ENCODE measurements around the gene DAGLA. TPM values are rescaled to one million over a fixed set of nuclear protein-coding genes. Genes with fewer than 3 reads are reported as not detected.

Gene DAGLA
- total RNA-seq, 1 donor from 2014 or later, result 6.0 TPM

DNA sequence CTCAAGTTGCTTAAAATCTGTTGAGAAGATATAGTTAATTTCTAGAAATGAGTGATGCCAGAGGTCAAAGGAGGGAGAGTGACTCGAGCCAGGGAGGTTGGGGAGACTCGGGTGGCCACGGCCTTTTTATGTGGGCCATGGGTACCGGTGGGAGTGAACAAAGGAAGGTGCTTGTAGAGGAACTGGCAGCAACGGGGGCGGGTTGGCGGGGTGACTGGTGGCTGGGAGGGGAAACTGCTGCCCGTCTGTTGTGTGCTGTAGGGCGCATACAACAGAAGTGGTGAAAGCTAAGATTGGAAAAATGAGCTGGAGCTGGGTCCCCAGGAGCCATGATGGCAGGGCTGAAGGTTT, 5.4 kb downstream of the DAGLA start:
- TF ChIP-seq, protein P1, sequence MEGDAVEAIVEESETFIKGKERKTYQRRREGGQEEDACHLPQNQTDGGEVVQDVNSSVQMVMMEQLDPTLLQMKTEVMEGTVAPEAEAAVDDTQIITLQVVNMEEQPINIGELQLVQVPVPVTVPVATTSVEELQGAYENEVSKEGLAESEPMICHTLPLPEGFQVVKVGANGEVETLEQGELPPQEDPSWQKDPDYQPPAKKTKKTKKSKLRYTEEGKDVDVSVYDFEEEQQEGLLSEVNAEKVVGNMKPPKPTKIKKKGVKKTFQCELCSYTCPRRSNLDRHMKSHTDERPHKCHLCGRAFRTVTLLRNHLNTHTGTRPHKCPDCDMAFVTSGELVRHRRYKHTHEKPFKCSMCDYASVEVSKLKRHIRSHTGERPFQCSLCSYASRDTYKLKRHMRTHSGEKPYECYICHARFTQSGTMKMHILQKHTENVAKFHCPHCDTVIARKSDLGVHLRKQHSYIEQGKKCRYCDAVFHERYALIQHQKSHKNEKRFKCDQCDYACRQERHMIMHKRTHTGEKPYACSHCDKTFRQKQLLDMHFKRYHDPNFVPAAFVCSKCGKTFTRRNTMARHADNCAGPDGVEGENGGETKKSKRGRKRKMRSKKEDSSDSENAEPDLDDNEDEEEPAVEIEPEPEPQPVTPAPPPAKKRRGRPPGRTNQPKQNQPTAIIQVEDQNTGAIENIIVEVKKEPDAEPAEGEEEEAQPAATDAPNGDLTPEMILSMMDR (IDR thresholded peaks at IDR 0.05), result no peak
- Histone ChIP-seq H3K27ac (no peak overlapping the region), H3K4me3 (no peak overlapping the region), H3K36me3 (no peaks in the 10 kb centered on the region), H3K4me1 (peaks cover 23% of the 10 kb centered on the region), H3K9me3 (no peaks in the 10 kb centered on the region), H3K27me3 (peaks cover 14% of the 10 kb centered on the region)
- peak; percentile 77 for DNase-seq
- intact Hi-C loops (cut with DNase I), result no loop called here
- ATAC-seq, result peak; percentile 4

DNA sequence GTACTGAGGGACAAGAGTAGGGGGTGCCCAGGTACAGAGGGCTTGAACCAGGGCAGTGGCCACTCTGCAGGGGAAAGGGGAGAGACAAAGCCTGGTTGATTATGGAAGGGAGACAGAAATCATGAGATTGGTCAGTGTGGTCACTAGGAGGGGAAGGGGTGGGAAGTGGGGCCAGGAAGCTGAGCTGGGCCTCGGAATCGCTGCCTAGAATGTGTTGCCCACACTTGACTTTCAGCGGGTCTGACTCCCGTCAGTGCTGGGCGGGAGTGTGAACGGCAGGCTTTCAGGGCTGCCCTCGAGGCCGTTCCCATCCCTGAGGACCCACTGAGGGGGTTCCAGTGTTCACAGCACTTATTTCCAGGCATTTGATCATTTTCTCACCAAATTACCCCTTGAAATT, 5.9 kb downstream of the DAGLA start:
- intact Hi-C loops (cut with DNase I), result no loop called here
- no peak overlapping the region for H3K27ac ChIP-seq
- H3K36me3 ChIP-seq, result no peaks in the 10 kb centered on the region
- TF ChIP-seq, protein P1 (IDR thresholded peaks at IDR 0.05), result no peak
- no peak for ATAC-seq
- peaks cover 23% of the 10 kb centered on the region for H3K4me1 ChIP-seq
- DNase-seq, result no peak
- H3K9me3 ChIP-seq, result no peaks in the 10 kb centered on the region
- no peak overlapping the region for H3K4me3 ChIP-seq
- peaks cover 14% of the 10 kb centered on the region for H3K27me3 ChIP-seq

DNA sequence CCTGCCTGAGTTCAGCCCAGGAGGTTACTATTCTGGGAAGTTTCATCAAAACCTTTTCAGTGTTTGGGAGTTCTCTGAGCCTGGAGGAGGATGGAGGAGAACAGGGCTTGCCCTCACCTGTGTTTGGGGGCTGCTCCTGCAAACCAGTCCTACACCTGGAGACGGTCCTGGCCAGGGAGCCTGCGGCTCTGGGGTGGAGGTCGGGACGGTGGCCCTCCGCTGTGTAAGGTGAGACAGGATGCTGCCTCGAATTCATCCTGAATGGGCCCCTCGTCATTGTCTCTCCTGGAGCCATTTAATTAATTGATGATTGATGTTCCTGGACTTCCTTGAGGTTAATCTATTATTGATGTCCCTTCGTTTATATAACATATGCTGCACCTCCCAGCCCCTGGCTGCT, 6.3 kb downstream of the DAGLA start:
- H3K27me3 ChIP-seq, result peaks cover 14% of the 10 kb centered on the region
- H3K4me1 ChIP-seq, result peaks cover 23% of the 10 kb centered on the region
- ATAC-seq (no peak), DNase-seq (no peak)
- no peak overlapping the region for H3K4me3 ChIP-seq
- H3K27ac ChIP-seq, result no peak overlapping the region
- intact Hi-C loops (cut with DNase I), result no loop called here
- H3K9me3 ChIP-seq, result no peaks in the 10 kb centered on the region
- H3K36me3 ChIP-seq, result no peaks in the 10 kb centered on the region
- TF ChIP-seq, protein P1 (IDR thresholded peaks at IDR 0.05), result no peak

DNA sequence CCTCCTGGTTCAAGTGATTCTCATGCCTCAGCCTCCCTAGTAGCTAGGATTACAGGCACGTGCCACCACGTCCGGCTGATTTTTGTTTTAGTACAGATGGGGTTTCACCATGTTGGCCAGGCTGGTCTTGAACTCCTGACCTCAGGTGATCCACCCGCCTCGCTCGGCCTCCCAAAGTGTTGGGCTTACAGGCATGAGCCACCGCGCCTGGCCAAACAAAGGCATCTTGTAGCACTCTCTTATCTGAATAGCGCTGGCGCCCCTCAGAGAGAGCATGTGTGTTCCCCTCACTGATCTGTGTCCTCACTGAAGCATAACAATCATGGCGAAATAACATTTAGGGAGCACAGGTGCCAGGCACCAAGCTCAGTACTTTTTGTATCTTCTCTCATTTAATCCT, 7.2 kb downstream of the DAGLA start:
- intact Hi-C loops (cut with DNase I), result no loop called here
- Histone ChIP-seq H3K9me3 (no peaks in the 10 kb centered on the region), H3K36me3 (no peaks in the 10 kb centered on the region), H3K4me1 (peaks cover 19% of the 10 kb centered on the region), H3K27ac (no peak overlapping the region), H3K27me3 (peaks cover 14% of the 10 kb centered on the region), H3K4me3 (no peak overlapping the region)
- TF ChIP-seq, protein P1 (IDR thresholded peaks at IDR 0.05), result no peak
- ATAC-seq (no peak), DNase-seq (no peak)

DNA sequence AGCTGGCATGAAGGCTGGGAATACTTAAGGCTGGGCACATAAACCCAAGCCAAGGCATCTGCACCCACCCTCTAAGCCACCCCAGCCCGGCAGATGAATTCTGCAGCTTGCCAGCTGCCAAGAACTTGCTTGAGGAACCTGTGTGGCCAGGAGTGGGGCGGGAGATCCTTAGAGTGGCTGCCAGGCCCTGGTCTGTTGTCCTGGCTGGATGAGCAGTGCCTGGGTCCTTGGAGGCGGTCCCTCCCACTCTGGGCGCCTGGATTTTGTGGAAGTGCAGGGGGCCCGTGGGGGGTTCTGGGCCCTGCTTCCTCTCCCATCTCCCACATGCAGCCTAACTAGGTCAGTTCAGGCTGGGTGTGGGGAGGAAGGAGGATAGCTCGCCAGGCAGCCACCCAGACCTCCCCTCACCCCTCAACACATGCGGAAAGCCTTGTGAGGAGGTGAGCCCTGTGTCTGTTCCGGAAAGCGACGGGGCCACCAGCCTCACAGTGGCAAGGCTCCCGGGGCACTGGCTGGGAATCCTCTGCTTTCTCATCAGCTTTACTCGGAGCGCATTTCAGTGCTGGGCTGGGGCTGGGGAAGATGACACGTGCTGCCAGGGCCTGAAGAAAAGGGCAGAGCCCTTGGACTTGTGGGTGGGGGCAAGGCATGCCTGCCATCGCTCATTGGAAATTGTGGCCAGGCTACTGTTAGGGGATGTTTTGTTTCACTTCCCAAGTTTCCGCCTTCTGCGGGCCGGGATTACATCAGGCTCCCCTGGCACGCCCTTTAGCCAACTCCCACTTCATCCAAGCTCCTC, 8.4 kb downstream of the DAGLA start:
- Histone ChIP-seq H3K4me3 (no peak overlapping the region), H3K27me3 (peaks cover 14% of the 10 kb centered on the region), H3K27ac (peak overlapping the region; percentile 61), H3K36me3 (no peaks in the 10 kb centered on the region), H3K9me3 (no peaks in the 10 kb centered on the region), H3K4me1 (peaks cover 18% of the 10 kb centered on the region)
- DNase-seq, result peak; percentile 81
- TF ChIP-seq, protein P1 (IDR thresholded peaks at IDR 0.05), result no peak
- peak; percentile 86 for ATAC-seq
- intact Hi-C loops (cut with DNase I), result no loop called here

DNA sequence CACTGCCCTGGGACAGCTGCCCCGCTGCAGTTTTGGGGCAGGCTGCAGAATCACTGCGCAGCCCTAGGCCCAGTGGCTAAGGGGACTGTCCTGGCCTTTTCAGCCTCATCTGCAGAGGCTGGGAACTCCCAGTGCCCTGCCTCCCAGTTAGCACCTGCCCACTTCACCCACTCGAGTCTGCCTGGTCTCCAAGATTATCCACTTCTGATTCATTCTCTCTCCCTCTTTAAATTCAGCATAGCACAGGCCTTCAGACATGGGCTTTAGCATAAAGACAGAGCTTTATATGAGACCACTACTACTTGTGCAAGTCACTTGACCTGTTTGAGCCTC, 8.9 kb downstream of the DAGLA start:
- H3K36me3 ChIP-seq, result no peaks in the 10 kb centered on the region
- peaks cover 13% of the 10 kb centered on the region for H3K4me1 ChIP-seq
- peak overlapping the region; percentile 61 for H3K27ac ChIP-seq
- TF ChIP-seq, protein P1 (IDR thresholded peaks at IDR 0.05), result no peak
- no peak overlapping the region for H3K4me3 ChIP-seq
- DNase-seq (no peak), ATAC-seq (no peak)
- peaks cover 9% of the 10 kb centered on the region for H3K27me3 ChIP-seq
- intact Hi-C loops (cut with DNase I), result no loop called here
- no peaks in the 10 kb centered on the region for H3K9me3 ChIP-seq

All from upper lobe of right lung (tissue), 1 donor.